PC-3 (cell line): Measurements from ENCODE around the gene CUTC. TPM values are rescaled to one million over a fixed set of nuclear protein-coding genes. Genes with fewer than 3 reads are reported as not detected.

Experiments
- ATAC-seq: fragments of 200-7000 bp; cut with Tn5 transposase; 2 replicates; pipeline ENCODE4 v1.9.1; 2020; ENCODE audit warnings: mild to moderate bottlenecking, moderate library complexity
- BruUV-seq: library from RNA; stranded (reverse); fragments of 400-500 nt; replicated peaks from 2 replicates; lab custom pipeline; 2021; lab: Mats Ljungman, UMichigan
- CTCF ChIA-PET: fragments of 300-600 bp; sonication (Branson Sonifier 250); formaldehyde crosslinking; loops from one replicate; lab custom pipeline; 2022; ENCODE audit warnings: antibody characterized with exemption; lab: Charles Lee
- POLR2A ChIA-PET: fragments of 300-600 bp; sonication (Branson Sonifier 250); formaldehyde crosslinking; loops from one replicate; lab custom pipeline; 2022; ENCODE audit warnings: antibody characterized with exemption; ENCODE audit not compliant: unreplicated experiment; lab: Charles Lee
- DNase-seq: peaks from one replicate; pipeline ENCODE4 v3.0.0-alpha.2; 2015
- H2AFZ ChIP-seq: fragments of 300-600 bp; sonication (generic); 2 replicates; pipeline ENCODE4 v1.6.0; 2016; ENCODE audit warnings: antibody characterized with exemption, low read length
- H3F3A ChIP-seq: fragments of 300-600 bp; sonication (generic); one replicate; pipeline ENCODE4 v1.6.0; 2017; ENCODE audit warnings: antibody characterized with exemption, low read length, control low read depth, mild to moderate bottlenecking; ENCODE audit not compliant: unreplicated experiment
- H3K27ac ChIP-seq: fragments of 300-600 bp; sonication (generic); 2 replicates; pipeline ENCODE4 v1.5.1; 2016; ENCODE audit warnings: mild to moderate bottlenecking, low read length
- H3K27me3 ChIP-seq: fragments of 300-600 bp; sonication (generic); 2 replicates; pipeline ENCODE4 v1.6.1; 2016; ENCODE audit warnings: low read length, mixed read lengths
- H3K36me3 ChIP-seq: fragments of 300-600 bp; sonication (generic); 2 replicates; pipeline ENCODE4 v1.6.1; 2016; ENCODE audit warnings: low read depth, mixed run types, low read length, mixed read lengths
- H3K4me1 ChIP-seq: fragments of 300-600 bp; sonication (generic); 2 replicates; pipeline ENCODE4 v1.5.1; 2016; ENCODE audit warnings: low read length; ENCODE audit not compliant: insufficient read depth
- H3K4me2 ChIP-seq: fragments of 300-600 bp; sonication (generic); 2 replicates; pipeline ENCODE4 v1.6.0; 2016; ENCODE audit warnings: low read length
- H3K4me3 ChIP-seq: fragments of 300-600 bp; sonication (generic); 2 replicates; pipeline ENCODE4 v1.5.1; 2016; ENCODE audit warnings: mild to moderate bottlenecking, low read length, mixed read lengths
- H3K79me2 ChIP-seq: fragments of 300-600 bp; sonication (generic); 2 replicates; pipeline ENCODE4 v1.6.1; 2017; ENCODE audit warnings: low read length, mixed read lengths
- H3K9ac ChIP-seq: fragments of 300-600 bp; sonication (generic); 2 replicates; pipeline ENCODE4 v1.6.0; 2016; ENCODE audit warnings: mild to moderate bottlenecking, low read length
- H3K9me2 ChIP-seq: fragments of 300-600 bp; sonication (generic); replicated peaks from 2 replicates; pipeline ENCODE4 v1.6.1; 2016; ENCODE audit warnings: mixed run types, low read length, mixed read lengths
- H3K9me3 ChIP-seq: fragments of 300-600 bp; sonication (generic); 2 replicates; pipeline ENCODE4 v1.6.1; 2016; ENCODE audit warnings: low read length, mixed read lengths
- H4K20me1 ChIP-seq: fragments of 300-600 bp; sonication (generic); 2 replicates; pipeline ENCODE4 v1.6.1; 2016; ENCODE audit warnings: low read length, mixed read lengths
- EZH2 ChIP-seq: fragments of 300-600 bp; sonication (generic); IDR thresholded peaks from one replicate; pipeline ENCODE4 v1.6.1; 2017; ENCODE audit warnings: antibody characterized with exemption, mild to moderate bottlenecking, low read length; ENCODE audit not compliant: unreplicated experiment
- EZH2phosphoT487 ChIP-seq: fragments of 300-600 bp; sonication (generic); IDR thresholded peaks from 2 replicates; pipeline ENCODE4 v1.6.1; 2018; ENCODE audit warnings: mild to moderate bottlenecking, antibody characterized with exemption, low read length, borderline replicate concordance
- intact Hi-C: fragments of 100-400 bp; cut with micrococcal nuclease; formaldehyde crosslinking; loops from 2 replicates; pipeline ENCODE4 v1.9.0; 2023
- total RNA-seq: library from RNA; depleted of rRNA; stranded (reverse); fragments of >200 nt; gene quantifications from 2 replicates; pipeline ENCODE4 v1.2.3, GENCODE V29; 2014
- TF ChIP-seq, protein P1 (sequence below): fragments of 300-600 bp; sonication (generic); conservative IDR thresholded peaks from 2 replicates; pipeline ENCODE4 v1.5.1; 2017; ENCODE audit warnings: antibody characterized with exemption, low read depth, mild to moderate bottlenecking, low read length

The CUTC gene
- total RNA-seq, 1 experiment from 2014 or later: 10.2 TPM

DNA sequence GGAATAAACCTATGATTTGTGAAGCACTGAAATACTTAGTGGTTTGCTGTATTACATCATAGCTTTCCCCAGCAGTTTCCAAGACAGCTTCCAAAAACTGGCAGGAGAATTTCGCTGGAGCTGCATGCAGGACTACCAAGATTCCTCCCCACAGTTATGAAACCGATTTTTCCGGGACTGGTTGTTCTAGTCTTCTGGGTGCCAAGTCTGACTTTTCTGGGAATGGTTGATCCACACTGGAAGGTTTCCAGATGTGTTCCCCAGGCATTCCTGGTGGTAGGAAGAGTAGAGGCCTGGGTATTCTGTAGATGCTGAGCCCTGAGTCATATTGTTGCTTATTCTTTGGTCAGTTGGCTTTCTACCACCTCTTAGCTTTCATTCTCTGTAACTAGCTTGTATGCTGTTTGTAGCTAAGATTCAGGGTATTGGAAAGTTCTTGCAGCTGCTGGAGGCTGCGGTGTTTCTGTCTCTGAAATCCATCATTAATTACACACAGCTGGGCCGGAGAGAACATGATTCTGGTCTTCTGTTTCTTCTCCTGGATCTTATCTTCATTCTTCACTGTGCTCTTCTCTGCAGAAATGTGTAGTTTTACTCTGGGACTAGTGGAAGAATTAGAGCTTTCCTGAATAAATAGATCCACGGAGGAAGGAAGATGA lies 56.7 kb downstream of the CUTC start:
- H3K9me3 ChIP-seq: no peaks in the 10 kb centered on the region
- H3K27ac ChIP-seq: no peak overlapping the region
- no peak overlapping the region for H3K9ac ChIP-seq
- intact Hi-C loops: no loop called here
- H3K36me3 ChIP-seq: no peaks in the 10 kb centered on the region
- ChIA-PET CTCF (no interaction called here), POLR2A (no interaction called here)
- no peaks in the 10 kb centered on the region for H3F3A ChIP-seq
- DNase-seq (no peak), ATAC-seq (no peak)
- H4K20me1 ChIP-seq: no peaks in the 10 kb centered on the region
- H3K4me3 ChIP-seq: no peak overlapping the region
- H3K9me2 ChIP-seq: no peaks in the 10 kb centered on the region
- H3K79me2 ChIP-seq: no peaks in the 10 kb centered on the region
- no TSS peak for BruUV-seq
- no peak for TF ChIP-seq EZH2phosphoT487
- TF ChIP-seq, protein P1, sequence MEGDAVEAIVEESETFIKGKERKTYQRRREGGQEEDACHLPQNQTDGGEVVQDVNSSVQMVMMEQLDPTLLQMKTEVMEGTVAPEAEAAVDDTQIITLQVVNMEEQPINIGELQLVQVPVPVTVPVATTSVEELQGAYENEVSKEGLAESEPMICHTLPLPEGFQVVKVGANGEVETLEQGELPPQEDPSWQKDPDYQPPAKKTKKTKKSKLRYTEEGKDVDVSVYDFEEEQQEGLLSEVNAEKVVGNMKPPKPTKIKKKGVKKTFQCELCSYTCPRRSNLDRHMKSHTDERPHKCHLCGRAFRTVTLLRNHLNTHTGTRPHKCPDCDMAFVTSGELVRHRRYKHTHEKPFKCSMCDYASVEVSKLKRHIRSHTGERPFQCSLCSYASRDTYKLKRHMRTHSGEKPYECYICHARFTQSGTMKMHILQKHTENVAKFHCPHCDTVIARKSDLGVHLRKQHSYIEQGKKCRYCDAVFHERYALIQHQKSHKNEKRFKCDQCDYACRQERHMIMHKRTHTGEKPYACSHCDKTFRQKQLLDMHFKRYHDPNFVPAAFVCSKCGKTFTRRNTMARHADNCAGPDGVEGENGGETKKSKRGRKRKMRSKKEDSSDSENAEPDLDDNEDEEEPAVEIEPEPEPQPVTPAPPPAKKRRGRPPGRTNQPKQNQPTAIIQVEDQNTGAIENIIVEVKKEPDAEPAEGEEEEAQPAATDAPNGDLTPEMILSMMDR: no peak
- TF ChIP-seq EZH2: no peak
- no peak overlapping the region for H3K4me2 ChIP-seq
- no peak overlapping the region for H2AFZ ChIP-seq
- peaks cover 23% of the 10 kb centered on the region for H3K4me1 ChIP-seq
- no peaks in the 10 kb centered on the region for H3K27me3 ChIP-seq

DNA sequence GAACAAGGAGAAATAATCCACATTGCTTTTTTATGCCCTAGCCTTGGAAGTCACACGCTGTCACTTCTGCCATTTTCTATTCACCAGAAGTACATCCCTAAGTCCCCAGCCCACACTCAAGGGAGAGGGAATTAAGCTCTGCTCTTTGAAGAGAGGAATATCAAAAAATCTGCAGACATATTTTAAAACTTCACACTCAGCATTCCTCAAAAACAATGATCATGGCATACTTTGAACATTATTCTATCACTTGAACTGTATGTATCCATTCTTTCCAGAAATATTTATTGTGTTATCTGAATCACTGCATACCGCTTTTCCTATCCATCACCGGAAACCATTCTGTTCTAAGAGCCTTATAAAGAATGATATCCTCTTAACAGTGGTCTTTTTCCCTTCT lies 59.8 kb downstream of the CUTC start:
- POLR2A ChIA-PET: no interaction called here
- H3K4me3 ChIP-seq: no peak overlapping the region
- no peaks in the 10 kb centered on the region for H3K9me3 ChIP-seq
- H3K9me2 ChIP-seq: no peaks in the 10 kb centered on the region
- BruUV-seq: no TSS peak
- no peaks in the 10 kb centered on the region for H3K27me3 ChIP-seq
- no peak overlapping the region for H3K9ac ChIP-seq
- H3K4me1 ChIP-seq: no peaks in the 10 kb centered on the region
- CTCF ChIA-PET: no interaction called here
- no peak overlapping the region for H3K4me2 ChIP-seq
- no peaks in the 10 kb centered on the region for H3K79me2 ChIP-seq
- no peak overlapping the region for H3K27ac ChIP-seq
- ATAC-seq: no peak
- no peaks in the 10 kb centered on the region for H3K36me3 ChIP-seq
- no peak for TF ChIP-seq EZH2
- TF ChIP-seq, protein P1: no peak
- TF ChIP-seq EZH2phosphoT487: no peak
- H4K20me1 ChIP-seq: no peaks in the 10 kb centered on the region
- no peak overlapping the region for H2AFZ ChIP-seq
- DNase-seq: no peak
- no peaks in the 10 kb centered on the region for H3F3A ChIP-seq
- intact Hi-C loops: no loop called here

DNA sequence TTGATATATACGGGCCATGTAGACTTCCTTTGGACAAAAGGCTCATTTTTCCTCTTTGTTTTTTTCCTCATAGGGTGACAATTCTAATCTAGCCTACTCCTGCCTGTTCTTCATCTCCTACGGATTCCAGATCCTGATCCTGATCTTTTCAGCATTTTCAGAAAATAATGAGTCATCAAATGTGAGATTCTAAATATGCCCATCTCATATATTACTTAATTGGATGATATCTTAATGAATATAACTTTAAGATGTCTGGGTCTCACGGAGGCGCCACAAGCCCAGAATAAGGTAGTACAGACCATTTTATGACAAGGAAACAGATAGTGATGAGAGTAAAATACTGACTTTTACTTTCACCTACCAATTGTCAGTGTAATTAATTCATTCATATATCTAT lies 61.8 kb downstream of the CUTC start:
- no peak overlapping the region for H3K4me2 ChIP-seq
- H3K79me2 ChIP-seq: no peaks in the 10 kb centered on the region
- H3F3A ChIP-seq: no peaks in the 10 kb centered on the region
- no peaks in the 10 kb centered on the region for H3K4me1 ChIP-seq
- no peaks in the 10 kb centered on the region for H3K9me2 ChIP-seq
- no TSS peak for BruUV-seq
- no peak overlapping the region for H2AFZ ChIP-seq
- no peak for ATAC-seq
- ChIA-PET CTCF (no interaction called here), POLR2A (no interaction called here)
- no peaks in the 10 kb centered on the region for H3K9me3 ChIP-seq
- H3K9ac ChIP-seq: no peak overlapping the region
- no peak for DNase-seq
- no peaks in the 10 kb centered on the region for H4K20me1 ChIP-seq
- H3K27ac ChIP-seq: no peak overlapping the region
- TF ChIP-seq EZH2phosphoT487: no peak
- no peak for TF ChIP-seq EZH2
- TF ChIP-seq, protein P1: no peak
- no peaks in the 10 kb centered on the region for H3K36me3 ChIP-seq
- no peaks in the 10 kb centered on the region for H3K27me3 ChIP-seq
- intact Hi-C loops: no loop called here
- H3K4me3 ChIP-seq: no peak overlapping the region
